ENCODE measurements around the gene GRIA4.

Gene GRIA4

DNA sequence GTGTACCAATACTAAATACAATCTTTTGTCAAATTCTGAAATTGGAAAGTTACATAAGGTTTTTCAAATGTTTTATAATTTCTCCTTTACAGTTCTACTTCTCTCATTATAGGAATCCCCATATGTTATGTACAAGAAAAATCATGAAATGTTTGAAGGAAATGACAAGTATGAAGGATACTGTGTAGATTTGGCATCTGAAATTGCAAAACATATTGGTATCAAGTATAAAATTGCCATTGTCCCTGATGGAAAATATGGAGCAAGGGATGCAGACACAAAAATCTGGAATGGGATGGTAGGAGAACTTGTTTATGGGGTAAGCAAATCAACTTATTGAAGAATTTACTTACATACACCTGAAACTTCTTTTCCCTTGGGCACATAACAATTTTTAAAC, 308.7 kb downstream of the GRIA4 start:
- DNase-seq (ENCODE audit: low read depth) = no peak

DNA sequence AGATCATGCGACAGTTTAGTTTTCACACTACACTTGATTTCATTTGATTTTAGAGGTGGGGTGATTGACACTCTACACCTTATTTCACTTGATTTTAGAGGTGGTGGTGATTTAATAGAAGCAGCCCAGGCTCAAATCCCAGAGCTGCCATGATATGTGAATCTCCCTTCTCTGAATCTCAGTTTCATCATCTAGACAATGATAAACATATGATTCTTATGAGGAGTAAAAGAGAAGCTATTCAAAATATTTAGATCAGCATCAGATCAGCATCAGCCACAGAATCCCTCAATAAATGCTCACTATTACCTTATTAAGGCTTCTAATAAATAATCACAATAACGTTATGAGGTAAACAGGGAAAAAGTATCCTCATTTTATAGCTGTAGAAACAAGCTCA, 313.4 kb downstream of the GRIA4 start:
- no peak for DNase-seq (ENCODE audit: low read depth)

DNA sequence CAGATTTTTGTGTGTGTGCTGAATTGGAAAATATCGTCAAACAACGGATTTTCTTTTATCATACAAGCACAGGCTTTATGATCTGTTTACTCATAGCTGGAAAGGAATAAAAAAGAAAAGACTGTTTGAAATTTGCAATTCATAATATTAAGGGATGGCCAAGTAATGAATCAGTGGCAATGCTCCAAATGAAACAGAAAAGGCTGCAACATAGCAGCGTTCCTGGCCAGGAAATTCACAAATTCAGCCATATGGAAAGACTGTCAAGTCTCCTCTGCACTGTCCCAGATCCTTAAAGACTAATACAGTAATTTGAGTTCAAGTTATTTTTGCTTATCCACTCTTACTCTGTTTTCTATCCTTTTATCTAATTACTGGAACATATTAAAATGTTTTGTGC, 313.9 kb downstream of the GRIA4 start:
- DNase-seq (ENCODE audit: low read depth) = no peak

DNA sequence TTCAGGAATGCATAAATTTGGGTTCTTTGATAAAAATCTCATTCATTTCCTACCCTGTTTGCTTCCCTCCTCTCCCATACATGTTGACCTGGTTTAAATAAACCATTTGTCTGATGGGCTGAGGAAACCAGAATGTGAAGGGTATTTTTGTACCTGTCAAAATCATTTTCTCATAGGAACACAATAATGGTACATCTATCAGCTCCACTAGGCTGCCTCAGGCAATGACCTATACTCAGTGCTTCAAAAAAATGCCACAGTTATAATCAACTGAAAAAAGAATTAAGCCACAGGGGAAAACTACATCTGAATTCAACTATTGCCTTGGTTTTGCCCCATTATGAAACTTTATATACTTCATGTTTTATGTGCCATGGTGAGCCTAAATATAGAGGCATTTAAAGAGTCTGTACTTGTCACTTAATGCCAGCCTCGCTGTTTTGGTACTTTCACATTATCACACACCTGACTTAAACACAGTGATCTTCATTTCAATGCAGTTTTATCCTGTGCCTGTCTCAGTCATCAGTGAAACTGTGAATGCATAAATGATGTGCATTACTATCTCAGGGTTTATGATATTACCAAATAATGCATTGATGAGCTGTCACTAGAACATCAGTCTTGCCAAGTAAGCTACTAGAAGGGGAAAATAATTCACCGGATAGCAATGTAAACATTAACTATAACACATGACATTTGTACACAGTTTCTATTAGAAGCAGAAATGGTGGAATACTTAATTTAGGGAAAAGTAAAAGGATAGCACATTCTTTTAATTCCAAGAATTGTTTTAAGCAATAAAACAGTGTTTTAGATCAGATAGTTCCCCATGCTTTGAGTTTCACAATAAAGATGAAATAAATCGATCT, 319.4 kb downstream of the GRIA4 start:
- DNase-seq (ENCODE audit: low read depth) = no peak

DNA sequence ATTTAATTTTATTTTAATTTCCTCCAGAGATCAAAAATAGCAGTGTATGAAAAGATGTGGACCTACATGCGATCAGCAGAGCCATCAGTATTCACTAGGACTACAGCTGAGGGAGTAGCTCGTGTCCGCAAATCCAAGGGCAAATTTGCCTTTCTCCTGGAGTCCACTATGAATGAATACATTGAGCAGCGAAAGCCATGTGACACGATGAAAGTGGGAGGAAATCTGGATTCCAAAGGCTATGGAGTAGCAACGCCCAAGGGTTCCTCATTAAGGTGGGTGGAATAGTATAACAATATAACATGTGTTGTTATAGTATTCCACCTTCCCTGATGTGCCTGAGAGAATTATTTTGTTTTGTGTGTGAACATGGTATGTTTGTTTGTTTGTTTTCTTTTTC, 323.8 kb downstream of the GRIA4 start:
- no peak for DNase-seq (ENCODE audit: low read depth)

DNA sequence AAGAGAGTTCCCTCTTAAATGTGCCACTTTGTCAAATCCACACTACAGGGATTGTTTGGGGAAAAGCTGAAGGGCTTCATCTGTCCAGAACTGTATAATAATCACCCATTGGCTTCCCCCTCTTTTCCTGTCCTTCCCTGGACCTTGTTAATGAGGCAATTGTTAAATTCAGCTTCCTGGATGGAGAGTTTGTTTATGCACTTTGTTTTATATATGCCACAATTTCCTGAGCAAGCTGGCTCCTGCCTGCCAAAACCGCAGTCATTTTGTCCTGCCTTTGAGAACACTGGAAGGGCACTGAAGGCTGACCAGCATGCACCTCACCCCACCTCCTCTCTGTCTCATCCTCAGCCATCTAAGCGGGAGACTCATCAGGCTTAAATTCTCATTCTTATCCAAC, 325.9 kb downstream of the GRIA4 start:
- DNase-seq (ENCODE audit: low read depth) = no peak

DNA sequence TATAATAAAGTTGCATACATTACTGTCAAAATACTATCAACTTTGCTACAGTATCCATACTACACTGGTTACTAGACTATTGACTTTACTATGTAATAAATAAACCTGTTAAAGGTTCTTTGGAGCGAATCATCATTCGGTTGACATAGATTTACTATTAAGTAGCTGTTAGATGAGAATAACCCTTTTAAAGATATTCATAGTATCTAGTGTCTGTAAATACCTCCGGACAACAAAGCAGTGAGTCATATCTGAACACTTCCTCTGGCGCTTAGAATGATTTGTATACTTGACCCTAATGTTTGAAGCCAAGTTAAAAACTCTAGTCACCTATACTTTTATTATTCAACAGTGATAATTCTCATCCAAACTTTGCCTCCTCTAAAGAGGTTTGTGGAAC, 327.5 kb downstream of the GRIA4 start:
- DNase-seq (ENCODE audit: low read depth) = no peak

DNA sequence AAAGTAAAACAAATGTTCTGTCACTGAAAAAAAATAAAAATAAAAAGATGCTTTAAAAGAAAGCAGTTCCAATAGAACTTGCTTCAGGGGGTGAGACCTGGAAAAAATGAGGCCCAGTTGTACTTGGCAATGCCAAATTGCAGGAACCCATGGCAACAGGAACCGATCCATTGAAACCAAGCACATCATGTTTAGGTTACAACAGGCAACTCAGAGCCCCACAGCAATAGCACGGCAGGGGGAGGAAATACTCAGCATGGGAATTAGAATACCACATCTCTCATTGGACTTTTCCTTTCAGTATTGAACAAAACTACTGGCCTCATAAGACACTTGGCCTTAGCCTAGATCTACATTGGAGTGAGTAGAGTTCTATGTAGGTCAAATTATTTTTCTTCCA, 327.9 kb downstream of the GRIA4 start:
- DNase-seq (ENCODE audit: low read depth) = no peak

DNA sequence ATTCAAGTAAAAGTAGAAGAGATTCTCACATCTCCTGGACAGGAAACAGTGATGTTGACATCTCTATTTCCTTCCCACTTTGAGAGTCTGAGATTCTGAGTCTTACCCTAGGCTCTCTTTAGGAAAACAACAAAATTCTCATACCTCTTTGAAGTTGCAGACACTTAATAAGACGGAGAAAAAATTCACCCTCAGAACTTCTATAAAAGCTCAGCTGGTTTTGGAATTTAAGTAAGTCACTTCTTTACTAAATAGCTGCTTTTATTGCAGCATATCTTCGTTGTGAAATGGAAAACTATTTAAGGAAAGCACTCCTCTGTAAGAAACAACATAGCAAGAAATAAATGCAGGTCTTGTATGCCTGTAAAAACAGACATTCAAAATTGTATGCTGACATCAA, 333.0 kb downstream of the GRIA4 start:
- no peak for DNase-seq (ENCODE audit: low read depth)

DNA sequence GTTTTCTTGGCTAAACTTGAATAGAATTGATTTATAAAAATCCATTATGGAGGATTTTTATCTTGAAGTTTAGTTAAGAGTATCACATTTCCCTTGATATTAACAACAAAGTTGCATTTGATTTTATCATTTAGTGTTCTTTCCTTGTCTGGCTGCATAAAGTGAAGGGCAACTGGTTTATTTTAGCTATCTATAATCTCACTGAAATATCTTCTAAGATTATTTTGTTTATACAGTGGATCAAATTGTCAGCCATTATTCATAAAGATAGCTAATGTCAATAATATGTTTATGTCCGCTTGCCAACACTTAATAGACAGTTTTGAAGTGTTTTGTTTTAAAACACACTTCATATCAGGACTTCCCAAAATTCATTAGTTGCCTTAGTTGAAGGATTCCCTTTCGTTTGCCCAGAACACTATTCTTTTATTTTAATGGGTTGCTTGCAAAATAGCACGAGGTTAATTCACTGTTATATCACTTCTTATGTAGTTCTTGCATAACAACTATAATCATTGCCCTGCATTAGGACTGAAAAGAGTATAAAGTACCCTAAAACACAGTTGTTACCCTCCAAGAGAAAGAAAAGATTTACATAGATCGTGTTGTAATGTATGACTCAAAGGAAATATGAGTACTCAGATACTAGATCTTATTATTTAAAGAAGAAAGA, 339.2 kb downstream of the GRIA4 start:
- DNase-seq (ENCODE audit: low read depth) = no peak

DNA sequence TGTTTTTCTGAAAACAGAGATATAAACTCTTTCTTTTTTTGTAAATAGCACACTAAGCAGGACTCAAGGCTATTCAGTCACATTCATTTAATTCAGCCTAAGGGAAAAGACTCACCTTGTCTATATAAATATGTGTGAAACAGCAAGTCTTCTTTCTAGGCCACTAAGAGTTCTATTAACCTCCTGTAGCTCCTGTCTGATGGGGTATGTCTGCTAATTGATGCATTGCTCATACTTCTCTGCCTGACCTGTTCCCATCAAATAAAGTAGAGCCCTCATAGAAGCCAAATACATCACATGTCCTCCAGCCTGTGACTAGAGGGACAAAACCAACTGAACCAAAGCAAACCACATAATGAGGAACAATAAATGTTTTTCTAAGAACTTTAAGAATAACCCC, 344.0 kb downstream of the GRIA4 start:
- DNase-seq (ENCODE audit: low read depth) = no peak

DNA sequence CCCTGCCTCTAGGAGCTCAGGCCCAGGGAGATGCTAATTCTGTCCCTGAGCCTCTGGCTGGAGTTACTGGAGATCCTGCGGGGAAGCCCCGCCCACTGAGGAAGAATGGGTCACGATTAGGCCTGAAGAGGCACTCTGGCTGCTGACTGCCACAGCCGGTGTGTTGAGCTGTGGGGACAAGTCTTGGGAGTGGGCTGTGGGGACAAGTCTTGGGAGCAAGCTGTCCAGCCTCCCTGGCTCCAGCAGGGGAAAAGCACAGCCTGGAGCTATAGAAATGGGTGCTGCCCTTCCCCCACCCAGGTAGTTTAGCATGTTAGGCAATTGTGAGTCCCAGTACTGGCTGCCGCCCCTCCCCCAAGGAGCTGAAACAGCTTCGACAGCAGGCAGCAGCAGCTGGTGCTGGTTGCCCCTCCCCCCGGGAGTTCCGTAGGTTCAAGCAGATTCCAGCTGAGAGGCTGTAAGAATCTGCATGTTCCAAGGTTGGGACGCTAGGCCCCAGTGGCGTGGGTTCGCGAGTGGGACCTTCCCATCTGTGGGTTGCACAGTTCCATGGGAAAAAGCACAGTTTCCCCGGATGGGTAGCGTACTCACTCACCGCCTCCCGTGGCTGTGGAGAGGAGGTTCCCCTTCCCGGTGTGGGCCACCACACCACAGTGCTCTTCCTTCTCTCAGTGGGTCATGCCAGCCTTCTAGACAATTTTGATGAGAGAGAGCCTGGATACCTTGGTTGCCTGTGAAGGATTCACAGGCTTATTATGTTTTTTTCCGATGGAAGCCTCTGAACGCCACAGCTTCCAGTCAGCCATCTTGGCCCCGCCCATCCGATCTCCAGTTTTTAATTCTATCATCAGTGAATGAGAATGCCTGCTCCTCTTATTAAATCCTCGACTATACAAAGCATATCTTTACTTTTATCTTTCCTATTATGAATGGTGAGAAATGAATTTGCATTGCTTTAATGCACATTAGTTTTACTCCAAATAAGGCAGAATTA, 350.7 kb downstream of the GRIA4 start:
- DNase-seq (ENCODE audit: low read depth) = no peak

DNA sequence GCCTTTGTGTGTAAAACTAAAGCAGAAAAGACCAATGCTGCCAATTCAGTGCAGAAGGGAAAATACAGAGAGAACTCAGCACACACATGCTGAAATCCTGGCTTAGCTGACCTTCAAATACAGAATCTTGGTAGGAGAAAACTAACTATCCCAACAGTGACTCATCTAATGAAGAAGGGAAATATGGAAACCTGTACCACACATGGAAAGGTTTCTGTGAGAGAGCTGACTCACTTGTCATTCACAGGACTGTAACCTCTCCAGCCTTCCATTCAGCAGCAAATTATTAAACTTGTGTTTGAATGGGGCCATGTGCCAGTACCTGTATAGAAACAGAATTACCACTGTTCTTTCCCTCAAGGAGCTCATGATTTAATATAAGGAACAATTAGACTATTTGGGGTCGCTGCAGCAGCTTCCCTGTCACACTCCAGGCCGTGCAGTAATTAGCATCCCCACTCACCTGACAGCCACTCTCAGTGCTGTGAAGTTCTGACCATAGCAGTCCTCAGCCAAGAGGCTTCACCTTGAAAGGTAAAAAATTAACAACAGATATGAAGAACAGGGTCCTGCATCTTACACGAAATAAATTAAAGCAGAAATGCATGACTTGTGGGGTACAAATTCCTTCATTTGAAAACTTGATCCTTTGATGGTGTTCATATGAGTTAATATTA, 358.3 kb downstream of the GRIA4 start:
- no peak for DNase-seq (ENCODE audit: low read depth)

DNA sequence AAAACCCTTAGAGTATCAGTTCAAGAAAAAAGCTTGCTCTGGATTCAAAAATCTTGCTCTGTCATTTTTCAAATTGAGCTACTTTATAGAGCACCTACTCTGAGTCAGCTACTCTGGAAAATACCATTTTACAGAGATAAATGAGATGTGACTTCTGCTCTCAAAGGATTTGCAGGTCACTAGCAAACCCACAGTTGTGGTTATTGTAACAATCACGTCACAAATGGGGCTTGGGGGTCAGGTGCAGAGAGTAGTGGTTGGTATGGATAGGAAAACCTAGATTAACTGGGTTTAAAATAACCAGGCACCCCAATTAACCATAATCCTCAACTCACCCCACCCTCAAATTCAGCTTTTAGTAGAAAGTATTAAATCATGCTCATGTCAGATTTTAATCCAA, 359.9 kb downstream of the GRIA4 start:
- DNase-seq (ENCODE audit: low read depth) = no peak

DNA sequence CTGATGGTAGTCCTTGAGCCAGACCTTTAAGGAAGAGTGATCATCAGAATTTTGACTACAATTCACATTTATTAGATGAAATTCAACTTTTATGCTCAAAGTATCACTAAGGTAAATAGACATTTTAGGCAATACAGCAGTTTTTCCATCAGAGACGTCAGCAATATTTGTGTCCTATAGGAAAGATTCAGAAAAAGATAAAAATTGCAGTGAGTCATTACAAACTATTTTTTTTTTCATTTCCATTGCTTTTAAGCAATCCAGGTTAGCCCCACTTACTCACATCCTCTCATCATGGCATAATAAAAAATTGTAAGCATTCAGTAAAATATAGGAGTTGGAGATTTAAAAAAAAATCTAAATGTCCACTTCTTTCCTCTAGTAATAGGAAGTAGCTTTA, 365.3 kb downstream of the GRIA4 start:
- no peak for DNase-seq (ENCODE audit: low read depth)

DNA sequence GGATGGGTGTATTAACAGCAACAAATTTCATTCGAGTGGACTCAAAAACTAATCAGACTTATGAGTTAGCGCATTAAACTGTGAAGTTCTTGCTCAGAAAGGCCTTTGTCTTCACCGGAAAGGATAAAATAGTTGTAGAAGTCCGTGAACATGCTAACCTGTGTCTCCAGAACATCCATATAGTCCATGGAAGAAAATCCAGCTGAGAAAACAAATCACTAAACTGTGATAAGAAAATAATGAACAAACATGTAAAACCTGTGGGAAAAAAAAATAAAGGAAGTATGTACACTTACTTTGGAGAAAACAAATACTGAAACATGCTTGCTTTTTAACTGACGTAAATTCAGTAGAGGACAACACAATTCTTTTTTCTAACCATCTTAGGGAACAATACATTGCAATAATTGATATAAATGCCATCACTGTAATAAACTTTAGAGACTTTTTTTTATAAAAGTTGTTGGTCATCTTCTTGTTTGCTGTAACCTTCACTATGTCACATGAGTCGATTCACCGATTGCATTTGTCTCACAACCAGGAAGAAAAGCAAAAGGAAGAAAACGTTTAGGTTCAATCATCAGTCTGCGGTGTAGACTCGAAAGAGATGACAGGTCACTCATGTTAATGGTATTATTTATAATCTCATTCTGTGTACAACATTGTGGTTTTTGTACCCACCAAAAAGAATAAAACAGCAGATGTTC, 370.3 kb downstream of the GRIA4 start:
- DNase-seq (ENCODE audit: low read depth) = no peak

DNA sequence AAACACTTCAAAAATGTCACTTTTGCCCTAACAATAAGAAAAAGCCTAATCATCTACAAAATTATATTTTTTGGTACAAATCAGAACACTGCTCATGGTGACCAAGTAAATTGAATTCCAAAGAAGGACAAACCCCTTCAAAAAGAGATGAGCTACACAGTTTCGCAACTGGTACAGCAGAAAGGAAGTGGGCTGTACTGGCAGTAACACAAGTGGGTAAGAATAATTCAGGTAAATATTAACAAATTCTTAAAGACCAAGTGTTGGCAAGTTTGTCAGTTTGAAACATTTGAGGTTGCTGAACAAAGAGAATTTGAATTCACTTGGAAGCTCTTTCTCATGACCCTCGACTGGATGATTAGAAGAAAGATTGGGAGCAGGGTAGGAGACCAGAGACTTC, 376.7 kb downstream of the GRIA4 start:
- no peak for DNase-seq (ENCODE audit: low read depth)

DNA sequence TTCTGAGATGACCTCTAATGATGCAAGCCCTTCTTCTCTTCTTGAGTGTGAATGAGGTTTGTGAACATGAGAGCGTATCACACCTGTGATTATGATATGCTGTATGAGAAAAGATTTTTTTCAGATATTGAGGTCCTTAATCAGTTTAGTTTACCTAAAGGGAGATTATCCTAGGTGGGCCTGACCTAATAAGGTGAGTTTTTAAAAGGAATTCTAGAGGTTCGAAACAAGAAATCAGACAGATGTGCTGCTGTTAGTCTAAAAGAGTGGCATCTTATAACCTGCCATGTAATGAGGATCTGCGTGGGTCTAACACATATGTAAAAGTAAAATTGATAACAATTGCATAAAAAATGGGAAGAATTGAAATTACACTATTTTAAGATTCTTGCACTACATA, 378.3 kb downstream of the GRIA4 start:
- DNase-seq (ENCODE audit: low read depth) = no peak

DNA sequence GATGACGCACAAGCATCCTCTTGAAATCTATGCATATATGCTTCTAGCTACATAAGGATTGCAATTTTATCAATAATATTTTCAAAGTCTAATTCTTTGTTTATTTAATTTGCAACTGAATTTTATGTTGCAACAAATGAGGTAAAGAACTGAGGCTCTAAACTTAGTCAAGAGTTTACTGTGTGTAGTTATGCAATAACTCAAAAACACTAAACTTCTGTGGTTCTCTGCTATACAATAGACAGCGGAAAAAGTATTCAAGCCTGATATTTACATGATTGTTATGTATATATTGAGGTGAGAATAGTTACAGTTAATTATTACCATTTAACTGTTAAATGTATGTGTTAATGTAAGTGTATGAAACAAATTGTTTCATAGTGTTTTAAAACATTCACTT, 379.3 kb downstream of the GRIA4 start:
- DNase-seq (ENCODE audit: low read depth) = no peak

DNA sequence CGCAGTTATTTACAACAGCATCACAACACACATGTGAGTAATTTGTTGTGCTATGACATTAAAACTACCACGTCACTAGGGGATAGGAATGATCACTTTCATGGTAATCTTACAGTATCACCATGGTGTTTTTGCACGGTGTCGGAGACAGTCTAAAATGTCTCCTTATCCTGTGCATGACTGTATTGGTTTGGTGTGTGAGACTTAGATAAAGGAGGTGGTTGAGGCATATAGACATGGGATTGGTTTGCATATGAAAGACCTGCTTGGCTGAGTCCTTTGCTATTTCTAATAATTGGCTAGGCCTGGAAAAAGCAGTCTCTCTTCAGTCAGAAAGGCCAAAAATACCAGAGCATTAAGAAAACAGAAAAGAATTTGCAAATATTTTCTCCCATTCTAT, 382.0 kb downstream of the GRIA4 start:
- DNase-seq (ENCODE audit: low read depth) = no peak

DNA sequence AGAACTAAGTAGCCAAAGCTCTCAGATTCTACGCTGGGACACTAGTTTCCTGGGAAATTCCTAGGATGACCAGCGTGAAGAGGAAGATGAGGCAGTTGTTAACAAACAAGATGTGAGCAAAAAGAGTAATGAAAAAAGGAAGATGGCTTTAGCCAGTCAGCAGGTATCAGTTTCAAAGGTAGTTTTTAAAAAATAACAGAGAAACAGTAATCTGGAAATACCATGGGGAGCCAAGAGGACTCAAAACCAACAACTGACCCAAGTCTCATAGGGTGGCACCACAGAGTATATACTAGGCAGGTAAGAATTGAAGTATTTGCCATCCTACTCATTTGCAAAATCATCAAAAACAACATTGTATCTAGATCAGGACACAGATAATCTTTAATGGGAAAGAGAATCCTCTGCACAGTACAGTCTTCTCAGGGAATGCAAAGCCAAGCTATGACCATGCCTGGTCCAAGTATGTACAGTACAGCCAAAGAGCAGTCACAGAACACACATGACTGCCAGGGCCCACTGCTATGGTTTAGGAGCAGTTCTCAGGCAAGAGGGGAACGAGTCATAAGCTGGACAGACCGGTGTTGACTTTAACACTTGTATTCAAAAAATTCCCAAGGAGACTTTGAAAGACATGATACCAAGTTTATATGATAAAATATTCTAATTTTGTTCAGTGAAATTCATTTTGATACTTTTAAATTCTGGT, 391.6 kb downstream of the GRIA4 start:
- no peak for DNase-seq (ENCODE audit: low read depth)
